GM12875 (cell line): ENCODE measurements around the gene PLA2G6.

Experiments used
- H3K4me3 ChIP-seq: one replicate; pipeline ENCODE4 v1.5.1; 2011; ENCODE audit warnings: low read depth, low read length, control low read depth
- CTCF ChIP-seq: IDR thresholded peaks from 2 replicates; pipeline ENCODE4 v1.5.1; 2011; ENCODE audit warnings: low read depth, mild to moderate bottlenecking, control low read depth, inconsistent platforms, low read length, moderate library complexity, borderline replicate concordance; ENCODE audit not compliant: insufficient read depth

Gene PLA2G6

GRCh38 chr22:38075105-38075825, 106.4 kb downstream of the PLA2G6 start:
- TF ChIP-seq CTCF: no peak
- H3K4me3 ChIP-seq: no peak overlapping the region

GRCh38 chr22:38074181-38075104, 107.2 kb downstream of the PLA2G6 start:
- H3K4me3 ChIP-seq: no peak overlapping the region
- TF ChIP-seq CTCF: no peak

GRCh38 chr22:38073150-38074130, 108.2 kb downstream of the PLA2G6 start:
- TF ChIP-seq CTCF: no peak
- H3K4me3 ChIP-seq: no peak overlapping the region

- no peak overlapping the region for H3K4me3 ChIP-seq
- no peak for TF ChIP-seq CTCF
Observed at GRCh38 chr22:38072322-38073149, 109.1 kb downstream of the PLA2G6 start.

GRCh38 chr22:38071421-38072321, 110.0 kb downstream of the PLA2G6 start:
- H3K4me3 ChIP-seq: no peak overlapping the region
- no peak for TF ChIP-seq CTCF
